Epithelial cell of proximal tubule (primary cell): ENCODE results near the gene DPYSL4. TPM values are rescaled to one million over a fixed set of nuclear protein-coding genes. Genes with fewer than 3 reads are reported as not detected.

Source experiments
- DNase-seq: peaks from one replicate; pipeline ENCODE4 v3.0.0-alpha.2; 2011; ENCODE audit warnings: low read depth
- H3K4me3 ChIP-seq: 2 replicates; pipeline ENCODE4 v1.5.1; 2011; ENCODE audit warnings: low read depth, mild to moderate bottlenecking, low read length
- total RNA-seq: library from RNA; depleted of rRNA; stranded (reverse); fragments of >200 nt; gene quantifications from 2 replicates; pipeline ENCODE4 v1.2.3, GENCODE V29; 2015
- TF ChIP-seq, protein P1 (sequence below): conservative IDR thresholded peaks from 2 replicates; pipeline ENCODE4 v1.5.1; 2012; ENCODE audit warnings: low read depth, mild to moderate bottlenecking, low read length

DPYSL4 gene
- total RNA-seq, 1 donor from 2014 or later: 3.3 TPM

DNA sequence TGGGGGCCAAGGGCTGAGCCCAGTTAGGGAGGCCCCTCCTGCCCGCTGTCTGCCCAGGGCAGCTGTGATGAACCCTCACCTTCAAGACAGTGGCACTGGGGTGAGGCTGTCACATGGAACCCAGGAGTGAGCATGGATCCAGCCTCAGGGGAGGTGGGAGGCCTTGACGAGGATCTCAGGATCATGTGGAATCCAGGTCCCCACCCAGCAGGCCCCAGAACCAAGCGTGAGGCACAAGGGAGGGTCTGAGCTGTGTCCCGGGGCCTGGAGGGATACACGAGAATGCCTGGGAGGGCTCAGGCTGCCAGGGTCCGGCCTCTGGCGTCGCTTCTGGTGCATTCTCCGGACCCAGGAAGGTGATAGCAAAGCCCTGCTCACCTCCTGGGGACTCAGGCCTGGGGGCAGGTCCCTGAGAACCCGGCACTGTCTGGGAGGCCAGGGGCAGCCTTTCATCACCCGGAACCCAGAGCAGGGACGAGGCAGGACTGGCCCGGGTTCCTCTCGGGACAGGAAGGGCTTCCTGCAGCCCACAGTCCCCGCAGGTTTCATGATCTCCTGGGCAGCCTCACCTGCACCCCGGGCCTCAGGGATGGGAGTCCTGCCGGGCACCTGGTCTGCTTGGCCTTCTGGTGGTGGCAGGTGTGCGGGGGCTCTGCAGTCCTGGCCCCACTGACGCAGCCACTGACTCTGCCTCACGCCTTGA is 17.5 kb downstream of the DPYSL4 start:
- DNase-seq: no peak
- no peak overlapping the region for H3K4me3 ChIP-seq
- TF ChIP-seq, protein P1, sequence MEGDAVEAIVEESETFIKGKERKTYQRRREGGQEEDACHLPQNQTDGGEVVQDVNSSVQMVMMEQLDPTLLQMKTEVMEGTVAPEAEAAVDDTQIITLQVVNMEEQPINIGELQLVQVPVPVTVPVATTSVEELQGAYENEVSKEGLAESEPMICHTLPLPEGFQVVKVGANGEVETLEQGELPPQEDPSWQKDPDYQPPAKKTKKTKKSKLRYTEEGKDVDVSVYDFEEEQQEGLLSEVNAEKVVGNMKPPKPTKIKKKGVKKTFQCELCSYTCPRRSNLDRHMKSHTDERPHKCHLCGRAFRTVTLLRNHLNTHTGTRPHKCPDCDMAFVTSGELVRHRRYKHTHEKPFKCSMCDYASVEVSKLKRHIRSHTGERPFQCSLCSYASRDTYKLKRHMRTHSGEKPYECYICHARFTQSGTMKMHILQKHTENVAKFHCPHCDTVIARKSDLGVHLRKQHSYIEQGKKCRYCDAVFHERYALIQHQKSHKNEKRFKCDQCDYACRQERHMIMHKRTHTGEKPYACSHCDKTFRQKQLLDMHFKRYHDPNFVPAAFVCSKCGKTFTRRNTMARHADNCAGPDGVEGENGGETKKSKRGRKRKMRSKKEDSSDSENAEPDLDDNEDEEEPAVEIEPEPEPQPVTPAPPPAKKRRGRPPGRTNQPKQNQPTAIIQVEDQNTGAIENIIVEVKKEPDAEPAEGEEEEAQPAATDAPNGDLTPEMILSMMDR: no peak

DNA sequence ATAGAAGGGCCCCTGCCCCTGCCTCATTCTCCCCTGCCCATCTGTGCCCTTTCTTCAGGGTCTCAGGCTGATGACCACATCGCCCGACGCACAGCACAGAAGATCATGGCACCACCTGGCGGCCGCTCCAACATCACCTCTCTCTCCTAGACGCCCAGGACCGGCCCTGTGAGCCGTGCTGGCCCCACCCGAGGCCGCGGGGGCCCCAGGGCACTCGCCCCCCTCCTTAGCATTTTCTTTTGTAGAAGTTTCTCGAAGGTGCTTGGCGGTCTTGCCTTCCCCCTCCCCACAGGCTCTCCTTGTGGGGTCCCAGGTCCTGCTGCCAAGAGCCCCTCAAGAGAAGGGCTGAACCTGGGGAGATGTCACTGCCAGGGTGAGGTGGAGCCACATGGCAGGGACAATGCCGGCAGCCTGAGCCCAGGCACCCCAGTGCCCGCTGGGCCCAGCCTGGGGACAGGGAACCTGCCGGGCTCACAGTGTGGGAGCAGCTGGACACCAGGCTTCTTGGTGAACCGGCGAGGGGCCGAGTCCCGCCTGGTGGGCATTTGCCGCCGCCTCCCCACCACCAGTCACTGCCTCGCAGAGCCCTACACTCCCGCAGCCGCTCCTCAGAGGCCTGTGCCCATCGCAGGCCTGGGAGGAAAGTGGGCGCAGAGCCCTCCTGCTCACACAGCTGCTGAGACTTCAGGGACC is 18.2 kb downstream of the DPYSL4 start:
- TF ChIP-seq, protein P1: no peak
- DNase-seq: no peak
- H3K4me3 ChIP-seq: no peak overlapping the region

DNA sequence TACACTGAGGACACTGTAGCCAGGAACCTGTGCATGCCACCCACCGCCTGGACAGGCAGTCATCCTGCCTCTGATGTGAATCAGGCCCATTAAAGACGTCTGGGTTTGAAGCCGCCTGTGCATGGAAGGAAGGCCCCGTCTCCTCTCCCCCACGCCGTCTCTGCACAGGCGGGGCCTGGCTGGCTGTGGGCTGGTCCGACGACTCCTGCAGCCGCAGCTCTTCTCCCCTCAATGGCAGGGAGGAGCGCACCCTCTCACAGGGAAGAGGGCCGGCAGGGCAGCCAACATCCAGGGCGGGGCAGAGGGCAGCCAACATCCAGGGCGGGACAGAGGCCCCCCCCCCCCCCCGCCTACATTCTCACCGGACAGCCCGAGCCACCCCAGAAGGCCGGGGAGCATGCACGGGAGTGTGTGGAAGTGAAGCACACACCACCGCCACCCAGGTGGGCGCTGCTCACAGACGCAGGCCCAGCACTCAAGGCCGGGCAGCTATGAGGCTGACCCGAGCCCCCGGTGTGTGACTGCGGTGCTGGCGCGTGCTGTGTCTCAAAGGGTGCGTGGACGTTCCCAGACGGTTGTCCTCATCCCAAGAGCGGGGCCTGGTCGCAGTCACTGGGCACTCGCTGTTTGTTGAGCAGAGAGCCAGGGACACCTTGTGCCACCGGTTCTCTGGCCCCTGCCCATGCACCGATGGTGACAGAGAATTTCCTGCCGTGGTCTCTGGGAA is 19.1 kb downstream of the DPYSL4 start:
- H3K4me3 ChIP-seq: no peak overlapping the region
- TF ChIP-seq, protein P1: no peak
- DNase-seq: no peak

DNA sequence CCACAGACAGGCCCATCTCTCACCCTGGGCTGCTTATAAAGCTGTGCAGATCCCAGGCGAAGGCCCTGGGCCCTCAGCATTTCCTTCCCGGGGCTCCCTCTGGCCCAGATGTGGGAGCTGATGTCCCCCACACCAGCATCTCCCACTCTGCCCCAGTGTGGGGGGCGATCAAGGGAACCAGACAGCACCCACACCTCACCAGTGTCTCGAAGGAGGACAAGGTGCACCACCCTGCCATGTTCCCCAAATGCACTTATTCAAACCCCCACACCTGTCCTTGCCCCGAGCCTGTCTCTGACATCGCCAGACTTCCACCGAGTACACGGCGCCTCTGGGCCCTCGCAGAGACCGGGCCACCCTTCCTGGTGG is 19.6 kb downstream of the DPYSL4 start:
- no peak overlapping the region for H3K4me3 ChIP-seq
- TF ChIP-seq, protein P1: no peak
- no peak for DNase-seq

DNA sequence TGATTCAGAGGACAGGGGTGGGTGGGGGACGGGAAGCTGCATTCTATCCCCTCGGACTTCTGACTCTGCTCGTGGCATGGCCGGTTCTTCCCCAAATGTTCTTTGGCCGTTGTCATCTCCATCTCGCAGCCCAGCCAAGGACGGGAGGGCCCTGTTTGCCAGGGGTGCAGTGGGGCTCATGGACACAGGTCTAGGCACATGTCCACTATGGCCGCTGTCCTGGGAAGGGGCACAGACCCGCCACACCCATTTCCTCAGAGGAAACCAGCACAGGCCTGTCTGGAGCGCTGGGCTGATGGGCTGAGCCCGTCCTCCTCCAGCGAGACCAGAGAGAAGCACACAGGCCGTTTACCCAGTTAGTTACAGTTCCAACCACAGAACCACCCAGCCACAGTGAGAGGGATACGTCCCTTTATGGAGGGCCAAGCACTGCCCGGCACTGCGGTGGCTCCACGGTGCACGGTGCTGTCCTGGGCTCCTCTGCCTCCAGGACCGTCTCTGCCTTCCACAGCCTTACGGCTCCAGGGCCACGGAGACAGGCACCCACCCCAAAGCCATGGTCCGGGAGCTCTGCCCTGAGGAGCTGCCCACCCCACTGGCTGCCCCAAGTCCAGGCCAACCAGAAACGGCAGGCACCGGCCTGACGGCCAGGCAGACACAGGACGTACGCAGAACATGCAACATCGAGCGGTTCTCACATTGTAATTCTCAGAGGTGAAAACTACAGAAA is 20.2 kb downstream of the DPYSL4 start:
- no peak overlapping the region for H3K4me3 ChIP-seq
- DNase-seq: no peak
- TF ChIP-seq, protein P1: no peak

DNA sequence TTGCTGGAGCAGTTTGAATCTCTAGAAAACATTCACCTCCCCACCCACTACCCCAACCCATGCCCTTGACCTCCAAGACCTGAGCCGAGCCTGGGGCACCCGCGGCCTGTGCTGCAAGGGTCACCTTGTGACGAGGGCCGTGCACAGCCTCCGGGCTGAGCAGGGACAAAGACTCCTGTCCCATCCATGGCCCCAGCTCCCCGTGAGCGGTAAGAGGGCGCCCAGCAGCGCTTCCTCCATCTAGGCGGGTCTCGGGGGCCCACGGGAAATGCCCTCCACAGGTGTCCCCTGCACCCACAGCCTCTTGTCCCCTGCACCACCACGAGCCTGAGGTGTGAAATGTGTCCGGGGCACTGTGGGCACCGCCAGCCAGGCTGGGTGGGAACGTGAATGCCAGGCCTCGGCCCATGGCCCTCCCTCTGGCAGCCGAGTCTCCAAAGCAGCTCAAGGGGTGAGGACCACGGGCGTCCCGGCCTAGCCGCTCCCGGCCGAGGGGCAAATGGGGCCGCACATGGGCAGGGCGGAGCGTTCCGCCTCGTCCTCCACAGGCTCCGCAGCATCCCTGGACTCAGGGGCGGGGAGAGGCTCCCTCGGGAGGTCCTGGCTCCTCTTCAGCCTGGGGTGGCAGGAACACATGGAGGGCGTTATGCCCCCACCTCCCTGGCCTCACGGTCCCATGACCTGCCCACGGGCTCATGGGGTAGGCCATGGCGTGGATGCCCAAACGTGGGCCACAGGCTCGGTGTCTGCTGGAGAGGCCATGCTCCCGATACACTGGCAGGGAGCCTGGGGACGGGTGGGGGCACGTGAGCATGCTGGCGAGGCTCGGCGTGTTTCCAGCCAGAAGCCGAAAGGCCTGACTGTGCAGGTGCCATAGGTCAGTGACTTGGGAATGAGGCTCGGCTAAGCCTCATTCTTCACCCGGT is 21.1 kb downstream of the DPYSL4 start:
- TF ChIP-seq, protein P1: no peak
- H3K4me3 ChIP-seq: no peak overlapping the region
- no peak for DNase-seq
